Mesendoderm (in vitro differentiated cells): ENCODE data around the gene APOE.
"Not testable (repeated sequence)": the region's sequence is repeated elsewhere in the genome, so short reads cannot be mapped to it uniquely, and the experiment has no call there.

Experiments
- DNase-seq: peaks from one replicate; pipeline ENCODE4 v3.0.0; 2013
- H2AK5ac ChIP-seq: 2 replicates; pipeline ENCODE4 v1.6.1; 2013; ENCODE audit warnings: low read length, inconsistent platforms
- H2BK120ac ChIP-seq: 2 replicates; pipeline ENCODE4 v1.6.1; 2013; ENCODE audit warnings: low read depth, mild to moderate bottlenecking, low read length, moderate library complexity, mixed read lengths
- H2BK15ac ChIP-seq: replicated peaks from 2 replicates; pipeline ENCODE4 v1.6.1; 2013; ENCODE audit warnings: low read depth, mild to moderate bottlenecking, moderate library complexity
- H2BK5ac ChIP-seq: 2 replicates; pipeline ENCODE4 v1.6.1; 2013; ENCODE audit warnings: low read length, inconsistent platforms
- H3K18ac ChIP-seq: 2 replicates; pipeline ENCODE4 v1.6.1; 2013; ENCODE audit warnings: mild to moderate bottlenecking, low read length, mixed read lengths
- H3K23ac ChIP-seq: one replicate; pipeline ENCODE4 v1.6.1; 2013; ENCODE audit warnings: low read length
- H3K27ac ChIP-seq: 2 replicates; pipeline ENCODE4 v1.5.1; 2013; ENCODE audit warnings: low read depth, mild to moderate bottlenecking, inconsistent platforms, low read length, moderate library complexity
- H3K27me3 ChIP-seq: 2 replicates; pipeline ENCODE4 v1.6.1; 2013; ENCODE audit warnings: low read length, control low read depth, mild to moderate bottlenecking, inconsistent platforms; ENCODE audit not compliant: insufficient read depth, poor library complexity
- H3K36me3 ChIP-seq: 2 replicates; pipeline ENCODE4 v1.6.1; 2013; ENCODE audit warnings: low read length, inconsistent platforms; ENCODE audit not compliant: control insufficient read depth, insufficient read depth
- H3K4ac ChIP-seq: one replicate; pipeline ENCODE4 v1.6.1; 2013; ENCODE audit warnings: low read depth, mild to moderate bottlenecking, low read length, moderate library complexity
- H3K4me1 ChIP-seq: 2 replicates; pipeline ENCODE4 v1.6.1; 2013; ENCODE audit warnings: low read depth, low read length, inconsistent platforms; ENCODE audit not compliant: control insufficient read depth
- H3K4me2 ChIP-seq: 2 replicates; pipeline ENCODE4 v1.6.1; 2013; ENCODE audit warnings: low read length
- H3K4me3 ChIP-seq: 2 replicates; pipeline ENCODE4 v1.5.1; 2013; ENCODE audit warnings: mild to moderate bottlenecking, low read length
- H3K56ac ChIP-seq: one replicate; pipeline ENCODE4 v1.6.1; 2013; ENCODE audit warnings: low read length
- H3K79me1 ChIP-seq: 2 replicates; pipeline ENCODE4 v1.6.1; 2013; ENCODE audit warnings: low read length, inconsistent platforms
- H3K79me2 ChIP-seq: 2 replicates; pipeline ENCODE4 v1.6.1; 2013; ENCODE audit warnings: mild to moderate bottlenecking, low read length; ENCODE audit not compliant: control insufficient read depth, insufficient read depth
- H3K9ac ChIP-seq: 2 replicates; pipeline ENCODE4 v1.6.1; 2013; ENCODE audit warnings: low read length, inconsistent platforms
- H4K5ac ChIP-seq: one replicate; pipeline ENCODE4 v1.6.1; 2013; ENCODE audit warnings: low read length
- H4K8ac ChIP-seq: one replicate; pipeline ENCODE4 v1.6.1; 2013; ENCODE audit warnings: low read depth, mild to moderate bottlenecking, control low read depth, low read length, moderate library complexity
- WGBS: extraction: QIAGEN DNeasy Blood & Tissue Kit; methylation state at CpG from one replicate; pipeline ENCODE4 v1.1.7; 2013; ENCODE audit warnings: low lambda C conversion rate, missing lambda C conversion rate; ENCODE audit not compliant: insufficient coverage; ENCODE audit errors: extremely low coverage; 5-methylcytosine and 5-hydroxymethylcytosine counted together

Gene APOE

DNA sequence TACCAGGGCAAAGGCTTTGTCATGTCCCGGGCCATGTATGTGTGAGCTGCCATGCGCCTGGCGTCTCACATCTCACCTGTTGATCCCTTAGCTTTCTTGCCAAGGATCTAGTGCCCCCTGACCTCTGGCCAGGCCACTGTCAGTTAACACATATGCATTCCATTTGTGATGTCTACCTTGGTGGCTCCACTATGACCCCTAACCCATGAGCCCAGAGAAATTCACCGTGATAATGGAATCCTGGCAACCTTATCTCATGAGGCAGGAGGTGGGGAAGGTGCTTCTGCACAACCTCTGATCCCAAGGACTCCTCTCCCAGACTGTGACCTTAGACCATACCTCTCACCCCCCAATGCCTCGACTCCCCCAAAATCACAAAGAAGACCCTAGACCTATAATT, 17.3 kb upstream of the APOE start:
- no CpG with 5 or more reads among the region's 5 CpGs for WGBS
- H3K4me1 ChIP-seq, H3K9ac ChIP-seq, H3K23ac ChIP-seq, H2BK15ac ChIP-seq, H3K4me2 ChIP-seq, DNase-seq, H3K18ac ChIP-seq, H3K27ac ChIP-seq, H4K8ac ChIP-seq, H3K4me3 ChIP-seq, H3K56ac ChIP-seq, H2AK5ac ChIP-seq, H4K5ac ChIP-seq, H3K36me3 ChIP-seq, H2BK120ac ChIP-seq, H3K27me3 ChIP-seq, H2BK5ac ChIP-seq, H3K4ac ChIP-seq: not testable (repeated sequence)
- H3K79me1 ChIP-seq = peaks cover 10% of the 10 kb centered on the region
- H3K79me2 ChIP-seq = peaks cover 20% of the 10 kb centered on the region

DNA sequence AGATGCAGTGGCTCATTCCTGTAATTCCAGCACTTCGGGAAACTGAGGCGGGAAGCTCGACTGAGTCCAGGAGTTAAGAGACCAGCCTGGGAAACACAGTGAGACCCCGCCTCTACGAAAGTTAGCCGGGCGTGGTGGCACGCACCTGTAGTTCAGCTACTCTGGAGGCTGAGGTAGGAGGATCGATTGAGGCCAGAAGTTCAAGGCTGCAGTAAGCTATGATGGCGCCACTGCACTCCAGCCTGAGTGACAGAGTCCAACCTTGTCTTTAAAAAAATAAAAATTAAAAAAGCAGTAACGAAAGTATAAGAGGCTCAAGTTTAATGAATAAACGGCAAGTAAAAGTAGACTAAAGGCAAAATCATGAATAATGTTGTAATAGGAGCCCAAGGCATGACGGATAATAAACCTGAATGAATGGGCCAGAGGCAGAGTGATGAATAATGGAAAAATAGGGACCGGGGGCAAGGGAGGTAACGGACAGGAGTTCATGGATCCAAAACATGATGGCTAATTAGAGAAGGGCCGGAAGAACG, 15.7 kb upstream of the APOE start:
- H3K4me1 ChIP-seq = no peaks in the 10 kb centered on the region
- peak overlapping the region; percentile 66 for H3K9ac ChIP-seq
- no peak overlapping the region for H3K4me3 ChIP-seq
- H3K4ac ChIP-seq = no peak overlapping the region
- no peak overlapping the region for H2BK120ac ChIP-seq
- H3K36me3 ChIP-seq = peaks cover 11% of the 10 kb centered on the region
- H3K23ac ChIP-seq = no peak overlapping the region
- H3K18ac ChIP-seq = peak overlapping the region; percentile 24
- H3K79me2 ChIP-seq = peaks cover 29% of the 10 kb centered on the region
- H3K27ac ChIP-seq = peak overlapping the region; percentile 62
- H3K56ac ChIP-seq = peak overlapping the region; percentile 73
- H2BK5ac ChIP-seq = no peak overlapping the region
- H2BK15ac ChIP-seq = no peak overlapping the region
- H2AK5ac ChIP-seq = no peak overlapping the region
- H3K4me2 ChIP-seq = peak overlapping the region; percentile 42
- H3K79me1 ChIP-seq = peaks cover 15% of the 10 kb centered on the region
- H3K27me3 ChIP-seq = no peaks in the 10 kb centered on the region
- no CpG with 5 or more reads among the region's 17 CpGs for WGBS
- no peak overlapping the region for H4K8ac ChIP-seq
- no peak overlapping the region for H4K5ac ChIP-seq
- no peak for DNase-seq

DNA sequence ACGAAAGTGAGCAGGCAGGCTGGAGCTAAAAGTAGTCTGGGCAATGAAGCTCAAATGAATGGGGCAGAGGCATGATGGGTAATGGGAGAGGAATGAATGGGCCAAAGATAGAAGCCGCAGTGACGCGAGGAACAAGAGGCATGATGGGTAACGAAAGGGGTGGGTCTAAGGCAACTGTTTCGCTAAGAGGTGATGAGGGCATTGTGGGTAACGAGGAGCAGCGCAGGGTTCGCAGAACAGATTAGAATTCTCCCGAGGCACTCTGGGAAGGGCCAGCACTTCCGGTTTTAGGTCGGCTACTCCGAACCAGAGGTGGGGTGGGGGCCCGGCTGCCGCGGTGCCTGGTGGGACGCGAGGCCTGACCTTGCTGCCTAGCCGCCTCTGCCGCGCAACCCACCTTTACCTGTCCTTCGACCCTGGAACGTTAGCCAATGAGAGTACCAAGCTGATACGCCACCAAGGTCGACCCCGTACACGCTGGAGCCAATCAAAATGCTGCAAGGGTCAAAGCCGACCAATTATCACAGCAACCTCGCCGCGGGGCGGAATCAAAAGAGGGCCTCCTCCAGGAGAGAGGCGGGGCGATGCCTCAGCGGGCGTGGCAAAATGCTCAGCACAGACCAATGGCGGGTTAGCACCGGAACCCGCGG, 15.1 kb upstream of the APOE start:
- peaks cover 30% of the 10 kb centered on the region for H3K79me2 ChIP-seq
- H3K23ac ChIP-seq = no peak overlapping the region
- H3K4me2 ChIP-seq = peak overlapping the region; percentile 42
- H3K27me3 ChIP-seq = no peaks in the 10 kb centered on the region
- no peak overlapping the region for H2BK5ac ChIP-seq
- peaks cover 13% of the 10 kb centered on the region for H3K36me3 ChIP-seq
- H3K27ac ChIP-seq = peak overlapping the region; percentile 62
- no peak overlapping the region for H2AK5ac ChIP-seq
- DNase-seq = peak; percentile 100
- H4K8ac ChIP-seq = no peak overlapping the region
- peaks cover 17% of the 10 kb centered on the region for H3K79me1 ChIP-seq
- H3K4me1 ChIP-seq = no peaks in the 10 kb centered on the region
- H2BK15ac ChIP-seq = no peak overlapping the region
- no peak overlapping the region for H3K4me3 ChIP-seq
- H2BK120ac ChIP-seq = no peak overlapping the region
- no peak overlapping the region for H4K5ac ChIP-seq
- H3K9ac ChIP-seq = peak overlapping the region; percentile 66
- H3K4ac ChIP-seq = no peak overlapping the region
- no CpG with 5 or more reads among the region's 40 CpGs for WGBS
- H3K18ac ChIP-seq = peak overlapping the region; percentile 24
- peak overlapping the region; percentile 73 for H3K56ac ChIP-seq

DNA sequence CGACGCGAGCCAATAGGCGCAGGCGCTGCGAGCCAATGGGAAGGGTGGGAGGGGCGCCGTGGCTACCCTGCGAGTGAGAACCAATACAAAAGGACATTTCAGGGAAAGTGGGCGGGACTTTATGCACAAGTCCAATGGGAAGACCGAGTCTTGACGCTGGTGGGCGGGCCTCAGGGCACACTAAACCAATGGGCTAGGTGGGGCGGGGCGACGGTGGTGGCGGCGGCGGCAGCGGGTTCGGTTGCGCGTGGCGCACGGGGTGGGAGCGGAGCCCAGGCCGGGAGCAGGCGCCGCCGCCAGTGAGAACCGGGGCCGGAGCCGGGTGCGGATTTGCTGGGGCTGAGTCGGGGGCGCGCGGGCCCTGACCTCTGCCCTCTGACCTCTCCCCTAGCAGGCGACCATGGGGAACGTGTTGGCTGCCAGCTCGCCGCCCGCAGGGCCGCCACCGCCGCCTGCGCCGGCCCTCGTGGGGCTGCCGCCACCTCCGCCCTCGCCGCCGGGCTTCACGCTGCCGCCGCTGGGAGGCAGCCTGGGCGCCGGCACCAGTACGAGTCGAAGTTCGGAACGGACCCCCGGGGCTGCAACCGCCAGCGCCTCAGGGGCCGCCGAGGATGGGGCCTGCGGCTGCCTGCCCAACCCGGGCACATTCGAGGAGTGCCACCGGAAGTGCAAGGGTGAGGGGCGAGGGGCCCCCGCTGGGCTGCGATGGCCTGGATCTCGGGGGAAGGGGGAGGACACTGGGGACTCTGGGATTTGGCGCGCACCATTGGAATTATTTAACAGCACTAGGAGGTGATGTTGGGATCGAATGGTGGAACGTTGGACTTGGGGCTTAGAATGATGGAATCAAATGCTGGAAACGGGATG, 14.3 kb upstream of the APOE start, which contains the start of gene TOMM40:
TSS of gene TOMM40 (plus strand) at position 239 of the 867 bp plus-strand sequence. CDS start at position 401, 162 bp downstream.
- WGBS = no CpG with 5 or more reads among the region's 81 CpGs
- Histone ChIP-seq H3K79me2 (peaks cover 30% of the 10 kb centered on the region), H3K36me3 (peaks cover 15% of the 10 kb centered on the region)

DNA sequence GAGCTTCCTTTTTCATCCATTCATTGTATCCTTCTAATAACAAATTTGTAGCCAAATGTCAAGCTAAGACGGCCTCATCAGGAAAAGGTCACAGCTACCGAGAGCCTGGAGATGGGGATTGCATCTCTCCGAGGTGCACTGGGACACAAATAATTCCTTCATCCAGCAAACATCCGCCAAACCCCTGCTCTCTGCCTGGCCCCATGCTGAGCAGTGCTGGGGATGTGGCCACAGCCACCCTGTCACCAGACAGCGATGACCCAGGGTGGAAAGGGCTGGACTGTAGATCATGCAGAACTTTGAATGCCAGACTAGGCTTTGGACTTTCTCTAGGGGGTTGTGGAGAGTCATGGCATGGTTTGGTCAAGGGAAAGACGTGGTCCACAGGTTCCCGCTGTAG, 12.7 kb upstream of the APOE start:
- Histone ChIP-seq H3K56ac (no peak overlapping the region), H4K5ac (no peak overlapping the region), H2AK5ac (no peak overlapping the region), H3K79me2 (peaks cover 30% of the 10 kb centered on the region), H3K79me1 (peaks cover 24% of the 10 kb centered on the region), H3K27ac (no peak overlapping the region), H2BK15ac (no peak overlapping the region), H3K36me3 (peaks cover 13% of the 10 kb centered on the region), H2BK120ac (no peak overlapping the region), H3K18ac (no peak overlapping the region), H3K4me2 (no peak overlapping the region), H2BK5ac (no peak overlapping the region), H3K4ac (no peak overlapping the region), H3K9ac (no peak overlapping the region), H4K8ac (no peak overlapping the region), H3K4me3 (no peak overlapping the region), H3K23ac (no peak overlapping the region), H3K27me3 (no peaks in the 10 kb centered on the region), H3K4me1 (no peaks in the 10 kb centered on the region)
- WGBS = no CpG with 5 or more reads among the region's 7 CpGs
- no peak for DNase-seq

More for the DNA sequence above, 14.3 kb upstream of the APOE start, which contains the start of gene TOMM40:
- H3K4me2 ChIP-seq = peak within 1 kb of the TSS; percentile 51
- H2BK5ac ChIP-seq = no peak within 1 kb of the TSS
- no peaks in the 10 kb centered on the region for H3K4me1 ChIP-seq
- peak within 1 kb of the TSS; percentile 95 for H3K4me3 ChIP-seq
- H4K8ac ChIP-seq = no peak within 1 kb of the TSS
- no peak within 1 kb of the TSS for H2AK5ac ChIP-seq
- H2BK15ac ChIP-seq = no peak within 1 kb of the TSS
- H3K23ac ChIP-seq = no peak within 1 kb of the TSS
- no peak within 1 kb of the TSS for H2BK120ac ChIP-seq
- peak within 1 kb of the TSS; percentile 92 for H3K9ac ChIP-seq
- H3K79me1 ChIP-seq = peaks cover 21% of the 10 kb centered on the region
- H3K18ac ChIP-seq = peak within 1 kb of the TSS; percentile 70
- H3K4ac ChIP-seq = peak within 1 kb of the TSS; percentile 41
- peak within 1 kb of the TSS; percentile 81 for H3K27ac ChIP-seq
- no peak within 1 kb of the TSS for H4K5ac ChIP-seq
- H3K27me3 ChIP-seq = no peaks in the 10 kb centered on the region
- peak within 1 kb of the TSS; percentile 90 for H3K56ac ChIP-seq
- DNase-seq = peak; percentile 70
